D721Med (cell line): ENCODE measurements around the gene CERK.

Source experiments
- DNase-seq: peaks from one replicate; pipeline ENCODE4 v3.0.0; 2011; ENCODE audit warnings: low spot score; ENCODE audit not compliant: insufficient read length
- FAIRE-seq: peaks from 2 replicates; lab custom pipeline; 2011; peaks lifted over from hg19 to GRCh38; lab: Jason Lieb, UNC
- CTCF ChIP-seq: IDR thresholded peaks from 2 replicates; pipeline ENCODE4 v1.5.1; 2012; ENCODE audit warnings: mild to moderate bottlenecking, control low read depth; ENCODE audit not compliant: insufficient read depth; ENCODE audit errors: missing control alignments

CERK gene

DNA sequence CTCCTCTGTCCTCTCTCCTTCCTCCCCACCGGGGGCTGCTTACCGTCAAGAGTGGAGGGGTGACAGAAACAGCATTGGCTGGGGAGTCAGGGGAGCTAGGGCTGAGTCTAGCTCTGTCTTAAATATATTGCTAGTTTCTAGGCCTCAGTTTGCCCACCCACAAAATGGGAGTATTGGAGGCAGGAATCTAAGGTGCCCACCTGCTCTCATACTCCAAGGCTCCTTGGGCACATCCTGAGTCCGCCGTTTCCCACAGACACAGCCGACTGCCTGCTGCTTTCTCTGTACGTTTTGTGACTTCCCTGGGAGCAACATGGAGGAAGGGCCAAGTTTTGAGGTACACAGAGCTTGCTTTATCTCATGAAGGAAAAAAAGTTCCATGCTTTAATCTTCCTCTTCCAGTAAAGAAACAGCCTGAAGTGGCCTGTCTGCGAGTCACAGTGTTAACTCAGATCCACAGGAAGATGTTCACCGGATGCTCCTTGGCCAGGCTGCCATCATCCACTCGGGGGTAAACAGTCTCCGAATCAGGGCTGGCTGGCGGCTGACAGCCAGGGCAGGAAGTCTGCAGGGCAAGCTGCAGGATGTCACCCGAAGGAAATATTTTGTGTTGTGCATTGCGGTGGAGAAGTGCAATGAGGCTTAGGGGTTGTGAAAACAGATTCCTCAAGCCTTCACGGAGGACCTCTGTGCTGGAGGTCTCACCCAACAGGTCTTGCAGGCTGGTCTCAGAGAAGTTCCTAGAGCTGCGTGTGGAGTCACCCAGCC, 11.0 kb upstream of the CERK start:
- TF ChIP-seq CTCF: no peak
- no peak for FAIRE-seq
- DNase-seq: no peak

DNA sequence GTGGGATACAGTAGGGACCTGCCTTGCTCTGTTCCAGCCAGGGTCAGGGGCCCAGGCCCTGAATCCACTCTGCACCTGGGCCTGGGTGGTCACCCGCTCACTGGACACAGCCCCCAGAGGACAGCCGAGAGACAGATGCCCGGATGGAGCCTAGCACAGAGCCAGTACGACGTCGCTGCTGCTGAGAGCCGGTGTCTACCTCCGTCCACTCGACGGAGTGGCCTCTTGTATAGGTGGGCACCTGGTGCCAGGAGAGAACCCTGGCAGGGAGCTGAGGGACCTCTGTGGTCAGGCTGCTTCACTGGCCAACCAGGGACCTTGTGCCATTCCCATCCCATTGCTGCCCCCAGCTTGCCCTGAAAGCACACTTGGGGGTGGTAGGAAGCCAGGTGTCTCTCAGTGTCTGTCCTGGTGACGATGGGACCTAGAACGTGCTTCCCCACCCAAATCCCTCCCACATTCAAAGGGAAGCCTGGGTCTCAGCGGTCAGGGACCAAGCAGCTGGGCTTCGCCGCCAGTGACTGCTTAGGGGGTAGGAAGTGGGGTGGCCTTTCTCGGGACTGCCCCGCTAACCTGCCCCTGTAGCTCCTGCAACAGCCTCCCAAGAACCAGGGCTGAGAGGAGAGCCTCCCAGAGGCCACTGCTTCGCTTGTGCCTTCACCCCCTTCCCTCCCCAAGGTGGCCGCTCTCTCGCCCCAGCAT, 10.3 kb upstream of the CERK start:
- no peak for FAIRE-seq
- no peak for DNase-seq
- no peak for TF ChIP-seq CTCF

- TF ChIP-seq CTCF: no peak
- FAIRE-seq: no peak
- DNase-seq: no peak
Measured at GRCh38 chr22:46747646-46748045, 9.6 kb upstream of the CERK start.

GRCh38 chr22:46746620-46747019, 8.6 kb upstream of the CERK start:
- TF ChIP-seq CTCF: no peak
- DNase-seq (no peak), FAIRE-seq (no peak)

DNA sequence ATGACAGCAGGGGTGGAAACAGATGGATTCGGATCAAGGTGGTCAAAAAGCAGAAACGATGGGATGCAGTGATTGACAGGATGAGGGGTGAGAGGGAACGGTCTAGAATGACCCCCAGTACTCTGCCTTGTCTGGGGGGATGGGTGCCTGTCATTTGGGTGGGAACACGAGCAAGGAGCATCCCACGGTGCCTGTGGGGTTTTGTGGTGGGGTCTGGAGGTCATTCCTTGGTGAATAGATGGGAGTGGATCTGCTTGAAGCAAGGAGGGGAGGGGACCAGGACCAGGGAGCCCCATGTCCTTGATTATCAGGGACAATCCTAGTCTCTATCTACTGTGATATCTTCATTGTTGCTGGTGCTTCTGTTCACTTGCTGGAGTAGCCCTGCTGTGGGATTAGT, 8.1 kb upstream of the CERK start:
- no peak for FAIRE-seq
- TF ChIP-seq CTCF: no peak

GRCh38 chr22:46744581-46744980, 6.5 kb upstream of the CERK start:
- DNase-seq (no peak), FAIRE-seq (no peak)
- no peak for TF ChIP-seq CTCF

More for the DNA sequence above, 8.1 kb upstream of the CERK start:
- DNase-seq: no peak
